HG02852 (cell line): Measurements from ENCODE around the gene RARS1.

ENCODE experiments used
- ATAC-seq: cut with Tn5 transposase; IDR thresholded peaks from one replicate; pipeline ENCODE4 v1.9.1; 2021; ENCODE audit warnings: mild to moderate bottlenecking, moderate library complexity; ENCODE audit not compliant: unreplicated experiment

The RARS1 gene

GRCh38 chr5:168486136-168486879, at the start of gene RARS1:
TSS of gene RARS1 (plus strand) at chr5:168486471. CDS start at chr5:168486499, 28 bp downstream.
- peak; percentile 80 for ATAC-seq

- no peak for ATAC-seq
These were observed 47.9 kb upstream of the RARS1 start for GRCh38 chr5:168438349-168438748.

GRCh38 chr5:168443533-168443932, 42.7 kb upstream of the RARS1 start:
- no peak for ATAC-seq

GRCh38 chr5:168443950-168444700, 42.1 kb upstream of the RARS1 start:
- ATAC-seq = no peak

GRCh38 chr5:168446983-168447619, 39.2 kb upstream of the RARS1 start:
- no peak for ATAC-seq

- ATAC-seq = no peak
These were observed 38.5 kb upstream of the RARS1 start for GRCh38 chr5:168447808-168448207.

- ATAC-seq = no peak
These were observed 37.1 kb upstream of the RARS1 start for GRCh38 chr5:168449166-168449565.

- ATAC-seq = no peak
These were observed 34.7 kb upstream of the RARS1 start for GRCh38 chr5:168451565-168451964.

- ATAC-seq = no peak
These were observed 31.1 kb upstream of the RARS1 start for GRCh38 chr5:168455201-168455600.

- no peak for ATAC-seq
These were observed 28.7 kb upstream of the RARS1 start for GRCh38 chr5:168457542-168457941.

- no peak for ATAC-seq
These were observed 25.7 kb upstream of the RARS1 start for GRCh38 chr5:168460606-168461005.

GRCh38 chr5:168463081-168463480, 23.2 kb upstream of the RARS1 start:
- ATAC-seq = no peak

GRCh38 chr5:168464214-168464613, 22.1 kb upstream of the RARS1 start:
- ATAC-seq = no peak

- no peak for ATAC-seq
These were observed 21.6 kb upstream of the RARS1 start for GRCh38 chr5:168464641-168465040.

GRCh38 chr5:168467755-168468330, 18.4 kb upstream of the RARS1 start:
- no peak for ATAC-seq

- no peak for ATAC-seq
These were observed 17.4 kb upstream of the RARS1 start for GRCh38 chr5:168468836-168469235.

- ATAC-seq = no peak
These were observed 16.5 kb upstream of the RARS1 start for GRCh38 chr5:168469816-168470215.

GRCh38 chr5:168471785-168472184, 14.5 kb upstream of the RARS1 start:
- no peak for ATAC-seq

GRCh38 chr5:168472329-168472728, 13.9 kb upstream of the RARS1 start:
- no peak for ATAC-seq

GRCh38 chr5:168474319-168474718, 12.0 kb upstream of the RARS1 start:
- no peak for ATAC-seq

GRCh38 chr5:168477060-168477459, 9.2 kb upstream of the RARS1 start:
- ATAC-seq = no peak
